Measurements from ENCODE around the gene EPHA7.

GRCh38 chr6:93272211-93272610 is 147.1 kb downstream of the EPHA7 start:
- TF ChIP-seq CTCF (conservative IDR thresholded peaks at IDR 0.05; ENCODE audit: low read depth, low read length) (no peak), EZH2 (IDR thresholded peaks at IDR 0.05; ENCODE audit: borderline replicate concordance, low read depth, low read length, poor library complexity, severe bottlenecking) (no peak)

Measured in A673 (cell line).